Choroid plexus epithelial cell (primary cell): ENCODE data around the gene ERCC3.

Experiments used
- DNase-seq: peaks from one replicate; pipeline ENCODE4 v3.0.0-alpha.2; 2010; ENCODE audit warnings: low read depth
- H3K4me3 ChIP-seq: 2 replicates; pipeline ENCODE4 v1.5.1; 2011; ENCODE audit warnings: low read depth, mild to moderate bottlenecking, control low read depth, low read length, moderate library complexity
- TF ChIP-seq, protein P1 (sequence below): conservative IDR thresholded peaks from 2 replicates; pipeline ENCODE4 v1.5.1; 2011; ENCODE audit warnings: low read depth, mild to moderate bottlenecking, control low read depth, inconsistent platforms, low read length, moderate library complexity

Gene ERCC3

DNA sequence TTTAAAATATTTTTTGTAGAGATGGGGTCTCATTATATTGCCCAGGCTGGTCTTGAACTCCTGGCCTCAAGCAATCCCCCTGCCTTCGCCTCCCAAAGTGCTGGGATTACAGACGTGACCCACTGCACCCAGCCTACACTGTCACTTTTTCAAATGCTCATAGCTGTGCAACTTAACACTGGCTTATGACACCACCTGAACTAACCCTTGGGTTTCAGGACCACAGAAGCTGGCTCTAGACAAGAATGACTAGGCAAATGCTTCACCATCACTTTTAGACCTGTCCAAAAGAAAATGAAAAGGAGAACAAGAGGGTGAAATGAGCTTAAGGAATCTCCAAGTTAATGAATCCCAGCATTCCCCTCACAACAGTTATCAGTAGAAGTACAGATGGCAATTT, 13.3 kb downstream of the ERCC3 start:
- no peak overlapping the region for H3K4me3 ChIP-seq
- DNase-seq, result no peak
- TF ChIP-seq, protein P1, sequence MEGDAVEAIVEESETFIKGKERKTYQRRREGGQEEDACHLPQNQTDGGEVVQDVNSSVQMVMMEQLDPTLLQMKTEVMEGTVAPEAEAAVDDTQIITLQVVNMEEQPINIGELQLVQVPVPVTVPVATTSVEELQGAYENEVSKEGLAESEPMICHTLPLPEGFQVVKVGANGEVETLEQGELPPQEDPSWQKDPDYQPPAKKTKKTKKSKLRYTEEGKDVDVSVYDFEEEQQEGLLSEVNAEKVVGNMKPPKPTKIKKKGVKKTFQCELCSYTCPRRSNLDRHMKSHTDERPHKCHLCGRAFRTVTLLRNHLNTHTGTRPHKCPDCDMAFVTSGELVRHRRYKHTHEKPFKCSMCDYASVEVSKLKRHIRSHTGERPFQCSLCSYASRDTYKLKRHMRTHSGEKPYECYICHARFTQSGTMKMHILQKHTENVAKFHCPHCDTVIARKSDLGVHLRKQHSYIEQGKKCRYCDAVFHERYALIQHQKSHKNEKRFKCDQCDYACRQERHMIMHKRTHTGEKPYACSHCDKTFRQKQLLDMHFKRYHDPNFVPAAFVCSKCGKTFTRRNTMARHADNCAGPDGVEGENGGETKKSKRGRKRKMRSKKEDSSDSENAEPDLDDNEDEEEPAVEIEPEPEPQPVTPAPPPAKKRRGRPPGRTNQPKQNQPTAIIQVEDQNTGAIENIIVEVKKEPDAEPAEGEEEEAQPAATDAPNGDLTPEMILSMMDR, result no peak

DNA sequence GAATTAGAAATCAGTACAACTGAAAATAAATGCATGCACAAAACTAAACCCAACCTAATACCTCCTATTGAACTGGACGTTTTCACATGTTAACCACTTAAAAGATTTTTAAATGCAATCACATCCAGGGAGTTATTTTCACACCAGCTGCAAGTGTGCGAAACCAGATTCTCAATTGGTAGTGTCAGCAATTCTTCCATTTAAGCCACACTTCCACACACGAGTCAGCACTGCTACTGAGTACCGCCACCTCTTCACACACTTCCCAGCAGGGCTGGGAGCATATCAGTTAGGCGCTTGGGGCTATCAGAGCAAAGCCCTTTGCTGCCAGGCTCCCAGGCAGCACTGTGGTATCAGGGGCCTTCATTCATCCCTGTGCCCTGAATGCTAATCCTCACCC, 14.2 kb downstream of the ERCC3 start:
- TF ChIP-seq, protein P1, result no peak
- DNase-seq, result no peak
- H3K4me3 ChIP-seq, result no peak overlapping the region

DNA sequence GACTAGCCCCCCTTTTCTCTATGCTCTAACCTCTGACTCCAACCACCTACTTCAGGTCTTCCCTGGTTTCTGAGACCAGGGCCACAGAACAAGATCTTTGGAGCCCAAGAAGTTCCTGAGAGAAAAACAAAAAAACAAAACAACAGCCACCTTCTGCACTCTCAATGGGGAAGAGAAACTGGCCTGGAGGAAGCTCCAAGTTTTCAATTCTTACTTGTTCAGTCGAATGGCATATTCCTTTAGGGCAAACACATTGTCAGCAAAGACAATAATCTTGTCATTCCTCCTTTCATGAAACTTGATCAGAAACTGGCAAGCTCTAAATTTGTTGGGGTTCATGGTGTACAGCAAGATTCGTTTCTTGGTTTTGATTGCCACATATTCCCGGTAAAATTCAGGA, 15.0 kb downstream of the ERCC3 start:
- no peak for DNase-seq

DNA sequence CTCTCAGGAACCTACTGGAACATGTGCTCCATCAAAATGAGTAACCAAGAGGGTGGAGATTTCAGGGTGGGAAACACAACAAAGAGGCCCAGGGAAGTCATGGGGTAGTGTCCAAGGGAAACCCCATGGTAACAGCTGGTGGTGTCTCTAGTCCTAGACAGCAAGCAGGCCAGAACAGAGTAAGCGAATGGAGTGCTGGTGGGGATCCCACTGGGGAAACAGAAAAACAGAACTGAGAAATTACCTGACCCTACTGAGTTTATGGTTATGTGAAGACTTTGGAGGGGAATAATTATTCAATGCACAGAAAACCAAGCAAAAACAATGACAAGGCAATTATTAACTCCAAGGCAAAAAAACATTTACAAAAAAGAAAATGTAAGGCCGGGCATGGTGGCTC, 16.9 kb downstream of the ERCC3 start:
- TF ChIP-seq, protein P1, result no peak
- DNase-seq, result peak; percentile 27

More for the DNA sequence above, 15.0 kb downstream of the ERCC3 start:
- TF ChIP-seq, protein P1, result no peak
- no peak overlapping the region for H3K4me3 ChIP-seq

DNA sequence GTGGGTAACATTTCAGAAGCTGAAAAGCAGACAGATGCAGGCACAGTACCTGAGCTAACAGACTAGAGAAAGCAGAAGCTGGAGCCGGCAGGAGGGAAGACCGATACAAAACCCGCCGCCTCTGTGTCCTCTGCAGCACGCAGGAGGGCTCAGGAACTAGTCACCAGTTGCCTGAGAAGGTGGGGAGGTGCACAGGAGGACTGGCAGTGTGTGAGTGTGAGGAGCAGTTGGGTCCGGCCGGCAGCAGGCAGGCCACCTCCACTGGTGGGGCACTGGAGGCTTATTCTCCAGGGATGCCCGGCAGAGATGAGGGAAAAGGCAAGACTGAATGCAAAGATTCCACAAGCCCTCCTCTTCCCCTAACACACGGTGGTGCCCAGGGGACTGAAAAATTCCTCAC, 18.2 kb downstream of the ERCC3 start:
- H3K4me3 ChIP-seq, result no peak overlapping the region
- TF ChIP-seq, protein P1, result no peak
- no peak for DNase-seq

More for the DNA sequence above, 16.9 kb downstream of the ERCC3 start:
- H3K4me3 ChIP-seq, result no peak overlapping the region

DNA sequence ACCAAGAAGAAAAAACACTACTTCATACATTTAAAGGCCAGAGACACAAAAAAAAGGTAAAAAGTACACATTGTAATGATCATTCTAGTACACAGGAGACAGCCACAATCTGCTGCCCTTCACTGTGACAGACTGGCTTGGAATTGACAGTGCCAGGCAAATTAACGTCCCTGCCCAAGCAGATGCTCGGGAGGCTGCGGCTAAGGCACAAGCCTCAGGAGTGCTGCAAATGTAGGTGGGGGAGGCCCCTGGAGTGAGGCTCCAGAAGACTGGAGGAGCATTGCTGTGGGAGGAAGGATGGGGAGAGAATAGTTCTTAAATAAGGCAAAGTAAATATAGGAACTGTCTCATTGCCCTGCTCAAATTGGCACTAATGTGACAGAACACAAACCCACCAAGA, 18.6 kb downstream of the ERCC3 start:
- no peak for DNase-seq
- no peak overlapping the region for H3K4me3 ChIP-seq
- TF ChIP-seq, protein P1, result no peak

DNA sequence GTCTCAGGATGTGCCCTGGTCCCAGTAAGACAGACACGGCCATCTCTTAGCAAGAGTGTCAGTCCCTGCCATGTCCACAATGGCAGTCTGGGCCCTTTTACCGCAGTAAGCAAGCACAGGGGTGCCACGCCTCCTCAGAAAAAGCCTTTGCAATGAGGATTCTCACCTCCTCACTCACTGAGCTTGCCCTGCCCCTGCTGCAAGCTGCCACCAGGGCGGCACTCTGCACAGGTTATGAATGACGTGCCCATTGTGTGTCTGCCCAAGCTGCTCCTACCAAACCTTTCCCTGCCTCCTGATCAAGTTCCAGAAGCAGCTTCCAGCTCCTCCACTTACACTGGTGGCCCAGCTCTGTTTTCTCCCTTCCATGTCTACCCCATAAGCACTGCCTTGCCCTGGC, 23.3 kb downstream of the ERCC3 start:
- H3K4me3 ChIP-seq, result no peak overlapping the region
- TF ChIP-seq, protein P1, result no peak
- DNase-seq, result no peak
